MM.1S (cell line): ENCODE data around the gene FCN3.

Experiments
- CTCF ChIP-seq: fragments of 300-600 bp; sonication (generic); IDR thresholded peaks from 2 replicates; pipeline ENCODE4 v1.5.1; 2016; ENCODE audit warnings: antibody characterized with exemption, low read length, mixed read lengths
- EZH2phosphoT487 ChIP-seq: fragments of 300-600 bp; sonication (generic); IDR thresholded peaks from 2 replicates; pipeline ENCODE4 v1.6.1; 2018; ENCODE audit warnings: antibody characterized with exemption, low read length

- TF ChIP-seq CTCF, result no peak
- no peak for TF ChIP-seq EZH2phosphoT487
Measured at GRCh38 chr1:27361044-27361402, 13.6 kb downstream of the FCN3 start.
